Lower leg skin (tissue), 4 donors: ENCODE measurements around the gene APBB2. TPM values are rescaled to one million over a fixed set of nuclear protein-coding genes. Genes with fewer than 3 reads are reported as not detected.

Source experiments
- DNase-seq, 2 donors: peaks; one replicate each; pipeline ENCODE4 v3.0.0-alpha.2; 2019; ENCODE audit warnings: low spot score in 2 of 2
- H3K4me3 ChIP-seq: fragments of 200-600 bp; sonication (generic); 2 replicates; pipeline ENCODE4 v1.5.1; 2017; ENCODE audit warnings: mild to moderate bottlenecking, low read depth; ENCODE audit not compliant: poor library complexity, severe bottlenecking
- POLR2A ChIP-seq, 2 donors: fragments of 450-650 bp; IDR thresholded peaks; one replicate each; pipeline ENCODE4 v1.6.1; 2016 to 2017; ENCODE audit warnings: antibody characterized with exemption in 2 of 2, mild to moderate bottlenecking in 1 of 2, moderate library complexity in 1 of 2
- WGBS, 2 donors: methylation state at CpG; one replicate each; pipeline ENCODE4 v1.1.5; 2018; 5-methylcytosine and 5-hydroxymethylcytosine counted together
- intact Hi-C: fragments of 100-400 bp; cut with DNase I; formaldehyde crosslinking; loops from one replicate; pipeline ENCODE4 v1.15.0; 2023; ENCODE audit warnings: low total_unique reads
- total RNA-seq, 4 donors: library from RNA; depleted of rRNA; stranded (reverse); fragments of >200 nt; gene quantifications; one replicate each; pipeline ENCODE4 v1.1.0, GENCODE V29; 2016
- TF ChIP-seq, protein P1 (sequence below), 3 donors: fragments of 450-650 bp; IDR thresholded peaks; one replicate each; pipeline ENCODE4 v1.5.1; 2016; ENCODE audit warnings: antibody characterized with exemption in 3 of 3, mild to moderate bottlenecking in 3 of 3, moderate library complexity in 2 of 3

The APBB2 gene
- total RNA-seq, 4 donors from 2014 or later: 24.0 to 49.2 (median 43.3) TPM

DNA sequence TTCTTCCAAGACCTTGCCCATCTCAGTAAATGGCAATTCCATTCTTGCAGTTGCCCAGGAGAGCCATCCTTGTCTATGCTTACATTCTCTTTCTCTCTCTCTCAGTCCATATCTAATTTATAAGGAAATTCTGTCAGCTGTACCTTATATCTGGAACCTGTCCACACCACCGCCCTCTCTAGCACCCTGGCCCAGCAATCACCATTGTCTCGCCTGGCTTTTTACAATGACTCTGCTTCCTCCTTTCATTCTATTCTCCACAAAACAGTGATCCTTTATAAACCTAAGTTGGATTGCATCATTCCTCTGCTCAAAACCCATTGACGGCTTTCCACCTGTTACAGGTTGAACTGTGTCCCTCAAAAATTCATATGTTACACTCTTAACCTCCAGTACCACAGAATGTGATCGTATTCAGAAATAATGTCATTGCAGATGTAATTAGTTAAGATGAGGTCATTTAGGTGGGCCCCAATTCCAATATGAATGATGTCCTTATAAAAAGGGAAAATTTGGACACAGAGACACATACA, 31.3 kb downstream of the APBB2 start:
- TF ChIP-seq POLR2A (IDR thresholded peaks at IDR 0.05): no peak
- TF ChIP-seq, protein P1, sequence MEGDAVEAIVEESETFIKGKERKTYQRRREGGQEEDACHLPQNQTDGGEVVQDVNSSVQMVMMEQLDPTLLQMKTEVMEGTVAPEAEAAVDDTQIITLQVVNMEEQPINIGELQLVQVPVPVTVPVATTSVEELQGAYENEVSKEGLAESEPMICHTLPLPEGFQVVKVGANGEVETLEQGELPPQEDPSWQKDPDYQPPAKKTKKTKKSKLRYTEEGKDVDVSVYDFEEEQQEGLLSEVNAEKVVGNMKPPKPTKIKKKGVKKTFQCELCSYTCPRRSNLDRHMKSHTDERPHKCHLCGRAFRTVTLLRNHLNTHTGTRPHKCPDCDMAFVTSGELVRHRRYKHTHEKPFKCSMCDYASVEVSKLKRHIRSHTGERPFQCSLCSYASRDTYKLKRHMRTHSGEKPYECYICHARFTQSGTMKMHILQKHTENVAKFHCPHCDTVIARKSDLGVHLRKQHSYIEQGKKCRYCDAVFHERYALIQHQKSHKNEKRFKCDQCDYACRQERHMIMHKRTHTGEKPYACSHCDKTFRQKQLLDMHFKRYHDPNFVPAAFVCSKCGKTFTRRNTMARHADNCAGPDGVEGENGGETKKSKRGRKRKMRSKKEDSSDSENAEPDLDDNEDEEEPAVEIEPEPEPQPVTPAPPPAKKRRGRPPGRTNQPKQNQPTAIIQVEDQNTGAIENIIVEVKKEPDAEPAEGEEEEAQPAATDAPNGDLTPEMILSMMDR (IDR thresholded peaks at IDR 0.05): no peak
- DNase-seq: no peak
- H3K4me3 ChIP-seq: no peak overlapping the region
- WGBS, 2 donors: 89 to 92% methylated on average over 4 of the region's 4 CpGs
- intact Hi-C loops: no loop called here

DNA sequence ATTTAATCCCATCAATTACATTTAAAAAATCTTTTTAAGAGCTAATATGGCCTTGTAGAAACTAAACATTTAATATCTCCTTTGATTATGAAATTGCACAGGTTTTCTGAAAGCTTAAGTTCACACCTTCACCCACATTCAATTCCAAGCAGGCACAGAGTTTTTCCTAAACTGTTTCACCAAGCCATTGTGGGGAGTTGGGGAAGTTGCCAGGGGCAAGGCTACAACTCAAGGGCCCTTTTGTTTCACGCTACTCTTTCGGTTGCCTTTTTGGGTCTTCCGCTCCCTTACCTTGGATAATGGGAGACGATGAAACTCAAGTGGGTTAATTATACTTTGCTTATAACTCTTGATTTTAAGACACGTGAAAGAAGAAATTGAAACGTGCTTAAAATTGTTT, 33.3 kb downstream of the APBB2 start:
- no peak overlapping the region for H3K4me3 ChIP-seq
- 89 to 92% methylated on average over 6 of the region's 6 CpGs for WGBS, 2 donors
- TF ChIP-seq POLR2A (IDR thresholded peaks at IDR 0.05): no peak
- TF ChIP-seq, protein P1 (IDR thresholded peaks at IDR 0.05): no peak
- no peak for DNase-seq
- intact Hi-C loops: no loop called here

DNA sequence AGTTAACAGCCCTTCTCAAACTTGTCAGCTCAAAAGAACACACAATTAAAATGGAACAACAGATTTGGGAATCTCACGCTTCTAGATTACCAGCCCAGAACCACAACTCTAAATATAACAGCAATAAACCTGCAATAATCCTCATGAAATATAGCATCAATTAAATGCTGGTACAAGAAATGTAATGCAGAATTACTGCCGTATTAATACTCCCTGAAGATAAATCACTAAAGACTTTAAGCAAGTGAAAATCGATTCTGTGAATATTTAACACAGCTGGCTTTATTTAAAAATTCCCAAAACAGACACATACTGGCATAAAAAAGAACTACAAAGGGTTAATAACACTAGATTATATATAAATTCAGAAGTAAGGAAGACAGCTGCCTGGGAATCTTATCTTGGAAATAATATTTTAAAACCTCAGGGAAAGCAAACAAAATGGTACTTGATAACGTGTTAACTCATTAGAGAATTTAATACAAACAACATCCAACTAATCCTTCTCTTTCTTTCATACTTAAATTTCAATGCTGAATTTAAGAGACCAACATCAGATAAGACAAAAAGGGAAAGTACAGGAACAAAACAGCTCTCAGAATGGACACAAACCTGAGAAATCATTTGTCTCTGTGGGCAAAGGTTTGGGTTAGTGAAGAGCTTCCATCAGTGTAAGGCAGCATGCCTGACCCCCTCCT, 34.7 kb downstream of the APBB2 start:
- no peak overlapping the region for H3K4me3 ChIP-seq
- no peak for TF ChIP-seq POLR2A (IDR thresholded peaks at IDR 0.05)
- TF ChIP-seq, protein P1 (IDR thresholded peaks at IDR 0.05): no peak
- intact Hi-C loops: no loop called here
- no peak for DNase-seq
- whole genome bisulfite sequencing, 2 donors: 52 to 54% methylated on average over 4 of the region's 4 CpGs

DNA sequence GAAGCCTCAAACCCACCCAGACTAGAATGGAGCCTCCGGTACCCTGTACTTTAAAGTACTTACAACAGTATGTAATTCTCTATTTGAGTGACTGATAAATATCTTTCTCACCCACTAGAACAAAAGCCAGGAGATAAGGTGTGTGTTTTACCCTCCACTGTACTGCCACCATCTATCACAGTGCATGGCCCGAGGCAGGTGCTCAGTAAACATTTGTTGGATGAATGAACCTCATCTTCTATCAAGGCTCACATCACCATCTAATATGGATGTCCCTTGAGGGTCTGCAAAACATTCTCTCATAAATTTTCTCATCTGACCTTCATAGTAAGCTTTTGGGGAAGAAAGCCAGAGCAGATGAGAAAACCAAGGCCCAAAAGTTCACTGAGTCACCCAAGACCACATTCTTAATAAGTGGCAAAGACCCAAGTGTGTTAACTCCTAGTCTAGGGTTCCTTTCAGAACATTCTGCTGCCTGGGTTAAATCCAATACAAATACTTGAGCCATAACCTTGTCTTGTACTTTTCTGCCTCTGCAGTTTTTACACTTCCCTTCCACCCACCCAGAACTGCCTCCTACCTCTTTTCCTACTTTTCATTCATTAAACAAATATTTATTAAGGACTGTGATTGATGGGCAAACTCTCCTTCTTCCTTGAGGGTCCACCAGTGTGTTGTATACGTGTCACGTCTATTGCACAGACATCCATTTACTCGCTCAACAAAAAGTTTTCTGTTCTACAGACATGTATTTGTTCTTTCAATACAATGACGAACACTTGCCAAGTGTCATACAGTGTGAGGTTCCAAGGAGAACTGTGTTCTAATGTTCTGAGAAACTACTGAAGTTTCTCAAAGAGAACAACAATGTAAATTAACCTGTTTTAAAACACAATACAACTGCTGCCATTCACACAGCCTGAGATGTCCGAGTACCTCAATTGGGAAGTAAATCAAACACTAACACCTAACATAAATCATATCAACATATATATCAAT, 35.7 kb downstream of the APBB2 start:
- 69 to 73% methylated on average over 7 of the region's 7 CpGs for WGBS, 2 donors

DNA sequence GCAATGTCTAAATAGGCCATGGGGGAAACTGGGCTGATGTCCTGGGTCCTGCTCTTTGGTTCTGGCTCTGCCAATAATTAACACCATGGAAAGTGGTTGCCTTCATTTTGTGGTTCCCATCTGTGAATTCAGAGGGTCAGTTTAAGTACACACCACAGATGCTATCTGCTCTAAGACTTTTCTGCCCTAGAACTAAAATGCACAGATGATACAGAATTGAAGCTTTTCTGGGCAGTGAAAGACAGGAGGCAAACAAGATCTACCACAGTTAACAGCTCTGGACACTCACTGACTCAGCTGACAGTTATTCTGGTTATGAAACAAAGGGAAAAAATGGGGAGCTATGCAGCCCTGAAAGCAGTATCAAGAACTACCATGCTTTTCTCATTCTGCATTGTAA, 37.3 kb downstream of the APBB2 start:
- H3K4me3 ChIP-seq: no peak overlapping the region
- TF ChIP-seq, protein P1 (IDR thresholded peaks at IDR 0.05): no peak
- intact Hi-C loops: no loop called here
- DNase-seq: no peak

More for the DNA sequence above, 35.7 kb downstream of the APBB2 start:
- no peak overlapping the region for H3K4me3 ChIP-seq
- intact Hi-C loops: no loop called here
- no peak for DNase-seq
- TF ChIP-seq, protein P1 (IDR thresholded peaks at IDR 0.05): no peak
- no peak for TF ChIP-seq POLR2A (IDR thresholded peaks at IDR 0.05)
